CD8-positive, alpha-beta memory T cell (primary cell): Measurements from ENCODE around the gene PDIA4. TPM values are rescaled to one million over a fixed set of nuclear protein-coding genes. Genes with fewer than 3 reads are reported as not detected.

Experiments used
- CTCF ChIA-PET: fragments of 350-600 bp; sonication (Branson Sonifier 250); formaldehyde crosslinking; loops from one replicate; lab custom pipeline; 2021; ENCODE audit warnings: antibody characterized with exemption; lab: Charles Lee
- POLR2A ChIA-PET: fragments of 350-600 bp; sonication (Branson Sonifier 250); formaldehyde crosslinking; loops from one replicate; lab custom pipeline; 2021; ENCODE audit warnings: antibody characterized with exemption; lab: Charles Lee
- DNase-seq, 5 donors: peaks; one replicate each; pipeline versions ENCODE4 v3.0.0 to v3.0.0-alpha.2; 2020 to 2022; ENCODE audit warnings: mixed read lengths in 1 of 5
- H3K27ac ChIP-seq: one replicate; pipeline ENCODE4 v1.7.0; 2013; ENCODE audit warnings: low read depth, mild to moderate bottlenecking, low read length, moderate library complexity
- H3K27me3 ChIP-seq: 2 replicates; pipeline ENCODE4 v1.7.0; 2013; ENCODE audit warnings: low read length, mild to moderate bottlenecking; ENCODE audit not compliant: insufficient read depth, poor library complexity, severe bottlenecking
- H3K36me3 ChIP-seq: 2 replicates; pipeline ENCODE4 v1.7.0; 2013; ENCODE audit warnings: mild to moderate bottlenecking, low read length, moderate library complexity; ENCODE audit not compliant: insufficient read depth
- H3K4me1 ChIP-seq: 2 replicates; pipeline ENCODE4 v1.7.0; 2013; ENCODE audit warnings: mild to moderate bottlenecking, low read length, moderate library complexity; ENCODE audit not compliant: insufficient read depth
- H3K4me3 ChIP-seq: 2 replicates; pipeline ENCODE4 v1.7.0; 2013; ENCODE audit warnings: mild to moderate bottlenecking, low read length
- H3K9me3 ChIP-seq: 2 replicates; pipeline ENCODE4 v1.7.0; 2013; ENCODE audit warnings: mild to moderate bottlenecking, low read length
- H3K27ac Mint-ChIP-seq, 8 donors: one replicate each; pipeline ENCODE4 v1.8.0; 2020 to 2021; ENCODE audit warnings: mixed read lengths in 8 of 8, mild to moderate bottlenecking in 6 of 8, inconsistent platforms in 3 of 8, moderate library complexity in 3 of 8
- H3K27me3 Mint-ChIP-seq, 2 donors: one replicate each; pipeline ENCODE4 v1.8.0; 2020 to 2021; ENCODE audit warnings: mixed read lengths in 2 of 2, mild to moderate bottlenecking in 1 of 2, moderate library complexity in 1 of 2
- H3K36me3 Mint-ChIP-seq, 3 donors: one replicate each; pipeline ENCODE4 v1.8.0; 2020 to 2021; ENCODE audit warnings: mixed read lengths in 3 of 3, inconsistent platforms in 1 of 3, mild to moderate bottlenecking in 1 of 3
- H3K4me1 Mint-ChIP-seq, 3 donors: one replicate each; pipeline ENCODE4 v1.8.0; 2020 to 2021; ENCODE audit warnings: mixed read lengths in 3 of 3, inconsistent platforms in 1 of 3, mild to moderate bottlenecking in 1 of 3
- H3K4me3 Mint-ChIP-seq, 7 donors: one replicate each; pipeline ENCODE4 v1.8.0; 2020 to 2021; ENCODE audit warnings: mixed read lengths in 7 of 7, mild to moderate bottlenecking in 6 of 7, moderate library complexity in 4 of 7, inconsistent platforms in 2 of 7
- H3K9me3 Mint-ChIP-seq, 5 donors: one replicate each; pipeline ENCODE4 v1.8.0; 2020 to 2022; ENCODE audit warnings: mixed read lengths in 5 of 5, mild to moderate bottlenecking in 3 of 5, moderate library complexity in 2 of 5, inconsistent platforms in 1 of 5
- polyA plus RNA-seq: library from polyadenylated mRNA; unstranded; fragments of 300-500 nt; fragmentation: Illumina TruSeq; gene quantifications from one replicate; pipeline ENCODE4 v1.2.3, GENCODE V29; 2021
- total RNA-seq, 2 experiments: library from RNA; stranded (reverse); gene quantifications; one replicate each; pipeline ENCODE4 v1.2.3, GENCODE V29; 2021

Gene PDIA4
- total and polyA plus RNA-seq, 3 experiments from 2014 or later = 91.1 to 113 (median 92.1) TPM

DNA sequence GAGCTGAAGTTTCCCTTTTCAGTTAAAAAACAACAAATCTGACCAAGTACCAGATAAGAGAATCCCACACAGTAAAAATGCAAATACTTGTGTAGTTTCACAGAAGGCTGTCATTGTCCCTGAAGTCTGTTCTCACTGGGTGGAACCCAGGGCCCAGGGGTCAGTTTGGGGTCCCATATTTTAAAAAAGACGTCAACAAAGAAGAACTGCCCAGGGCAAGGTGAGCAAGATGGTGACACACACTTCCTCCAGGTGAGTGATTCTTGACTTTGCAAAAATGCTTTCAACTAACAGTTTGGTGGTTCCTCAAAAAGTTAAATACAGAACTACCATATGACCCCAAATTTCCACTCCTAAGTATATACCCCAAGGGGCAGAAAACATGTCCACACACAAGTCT, 36.8 kb downstream of the PDIA4 start:
- H3K27ac Mint-ChIP-seq = no peak overlapping the region
- H3K27me3 Mint-ChIP-seq = peaks cover 0 to 5% of the 10 kb centered on the region in 2 donors
- no peaks in the 10 kb centered on the region for H3K9me3 ChIP-seq
- peaks cover 11% of the 10 kb centered on the region for H3K4me1 ChIP-seq
- DNase-seq = no peak
- peaks cover 0 to 4% (median 0%) of the 10 kb centered on the region in 5 donors for H3K9me3 Mint-ChIP-seq
- ChIA-PET POLR2A (no interaction called here), CTCF (interaction anchor here (1.6 kb wide), 1 partner anchor 15 kb away, joined by 5 read pairs; no protein-coding TSS in a partner anchor)
- no peak overlapping the region for H3K27ac ChIP-seq
- peaks cover 17 to 24% (median 18%) of the 10 kb centered on the region in 3 donors for H3K4me1 Mint-ChIP-seq
- H3K4me3 Mint-ChIP-seq = no peak overlapping the region
- H3K36me3 Mint-ChIP-seq = peaks cover 0 to 5% (median 0%) of the 10 kb centered on the region in 3 donors
- H3K36me3 ChIP-seq = no peaks in the 10 kb centered on the region
- H3K4me3 ChIP-seq = no peak overlapping the region
- H3K27me3 ChIP-seq = peaks cover 4% of the 10 kb centered on the region

DNA sequence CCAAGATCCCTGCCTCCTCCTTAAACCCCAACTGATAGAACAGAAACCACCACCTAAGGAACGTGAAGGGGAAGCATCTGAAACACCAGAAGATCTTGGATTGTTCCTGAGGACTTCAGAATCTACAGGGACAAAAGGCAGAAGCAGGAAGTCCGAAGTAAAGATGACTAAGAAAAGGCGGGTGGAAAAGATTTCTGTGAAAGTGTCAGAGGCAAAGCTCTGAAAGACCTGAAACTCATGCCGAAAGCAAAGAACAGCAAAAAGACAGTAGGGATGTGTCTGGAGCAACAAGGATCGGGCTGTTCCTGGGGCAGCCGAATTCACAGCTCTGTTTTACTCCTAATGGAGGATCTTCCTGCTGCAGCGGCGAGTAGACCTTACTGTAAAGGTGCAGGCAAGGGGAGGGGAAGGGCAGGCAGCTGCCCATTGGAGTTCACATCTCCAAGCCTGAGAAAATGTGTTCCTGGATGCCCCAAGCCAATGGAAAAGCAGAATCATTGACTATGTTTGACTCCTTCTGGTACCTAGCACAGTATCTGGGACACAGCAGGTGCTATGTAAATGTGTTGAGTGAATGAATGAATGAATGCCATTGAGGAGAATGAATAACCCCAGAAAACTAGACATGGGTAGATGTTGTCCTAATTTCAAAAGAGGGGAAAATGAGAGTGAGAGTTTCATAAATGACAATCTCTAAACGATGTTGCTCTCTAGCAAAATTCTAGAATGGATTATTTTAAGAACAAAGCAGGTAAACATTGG, 40.4 kb downstream of the PDIA4 start:
- Mint-ChIP-seq H3K9me3 (peaks cover 0 to 8% (median 3%) of the 10 kb centered on the region in 5 donors), H3K27ac (peak overlapping the region; percentile 93 to 98 (median 96)), H3K4me1 (peaks cover 43 to 56% (median 50%) of the 10 kb centered on the region in 3 donors), H3K27me3 (peaks cover 5% of the 10 kb centered on the region in 2 donors), H3K36me3 (peaks cover 0 to 10% (median 0%) of the 10 kb centered on the region in 3 donors), H3K4me3 (peak overlapping the region; percentile 95 to 99 (median 97))
- ChIA-PET POLR2A (interaction anchor here (0.8 to 1.2 kb wide), 3 partner anchors 25 to 290 kb away, joined by 3 read pairs; no protein-coding TSS in a partner anchor), CTCF (interaction anchor here (0.6 to 1.4 kb wide), 6 partner anchors 17 to 388 kb away, joined by 3 to 8 read pairs (median 3); partner anchors contain the start of gene ZNF786)
- Histone ChIP-seq H3K36me3 (no peaks in the 10 kb centered on the region), H3K4me3 (peak overlapping the region; percentile 96), H3K9me3 (no peaks in the 10 kb centered on the region), H3K27ac (peak overlapping the region; percentile 87), H3K27me3 (peaks cover 4% of the 10 kb centered on the region), H3K4me1 (peaks cover 32% of the 10 kb centered on the region)
- no peak for DNase-seq

- Mint-ChIP-seq H3K36me3 (peaks cover 0 to 12% (median 0%) of the 10 kb centered on the region in 3 donors), H3K27me3 (peaks cover under 1 to 6% of the 10 kb centered on the region in 2 donors), H3K9me3 (peaks cover 0 to 8% (median 3%) of the 10 kb centered on the region in 5 donors), H3K4me3 (peak overlapping the region; percentile 95 to 99 (median 97)), H3K4me1 (peaks cover 45 to 59% (median 52%) of the 10 kb centered on the region in 3 donors), H3K27ac (peak overlapping the region; percentile 93 to 98 (median 96))
- ChIA-PET POLR2A (interaction anchor here (0.6 to 1.2 kb wide), 4 partner anchors 24 to 289 kb away, joined by 3 to 9 read pairs (median 3); no protein-coding TSS in a partner anchor), CTCF (interaction anchor here (0.6 to 1.4 kb wide), 5 partner anchors 18 to 388 kb away, joined by 3 to 8 read pairs (median 3); partner anchors contain the start of gene ZNF786)
- Histone ChIP-seq H3K36me3 (no peaks in the 10 kb centered on the region), H3K27me3 (peaks cover 4% of the 10 kb centered on the region), H3K4me1 (peaks cover 32% of the 10 kb centered on the region), H3K4me3 (peak overlapping the region; percentile 96), H3K27ac (peak overlapping the region; percentile 87), H3K9me3 (no peaks in the 10 kb centered on the region)
- peak; percentile 71 to 90 (median 87) for DNase-seq
These were observed 41.1 kb downstream of the PDIA4 start for GRCh38 chr7:148987010-148987750.

- Histone ChIP-seq H3K9me3 (no peaks in the 10 kb centered on the region), H3K4me1 (peaks cover 32% of the 10 kb centered on the region), H3K36me3 (no peaks in the 10 kb centered on the region), H3K27ac (peak overlapping the region; percentile 87), H3K4me3 (peak overlapping the region; percentile 96), H3K27me3 (peaks cover 4% of the 10 kb centered on the region)
- Mint-ChIP-seq H3K4me1 (peaks cover 45 to 59% (median 52%) of the 10 kb centered on the region in 3 donors), H3K27ac (peak overlapping the region; percentile 93 to 98 (median 96)), H3K4me3 (peak overlapping the region; percentile 95 to 99 (median 97)), H3K36me3 (peaks cover 0 to 12% (median 0%) of the 10 kb centered on the region in 3 donors), H3K27me3 (peaks cover 0 to 6% of the 10 kb centered on the region in 2 donors), H3K9me3 (peaks cover 0 to 8% (median 3%) of the 10 kb centered on the region in 5 donors)
- ChIA-PET CTCF (interaction anchor here (0.7 to 1.3 kb wide), 3 partner anchors 78 to 112 kb away, joined by 3 to 5 read pairs (median 3); no protein-coding TSS in a partner anchor), POLR2A (no interaction called here)
- DNase-seq = no peak
These were observed 41.6 kb downstream of the PDIA4 start for GRCh38 chr7:148986742-148987009.

DNA sequence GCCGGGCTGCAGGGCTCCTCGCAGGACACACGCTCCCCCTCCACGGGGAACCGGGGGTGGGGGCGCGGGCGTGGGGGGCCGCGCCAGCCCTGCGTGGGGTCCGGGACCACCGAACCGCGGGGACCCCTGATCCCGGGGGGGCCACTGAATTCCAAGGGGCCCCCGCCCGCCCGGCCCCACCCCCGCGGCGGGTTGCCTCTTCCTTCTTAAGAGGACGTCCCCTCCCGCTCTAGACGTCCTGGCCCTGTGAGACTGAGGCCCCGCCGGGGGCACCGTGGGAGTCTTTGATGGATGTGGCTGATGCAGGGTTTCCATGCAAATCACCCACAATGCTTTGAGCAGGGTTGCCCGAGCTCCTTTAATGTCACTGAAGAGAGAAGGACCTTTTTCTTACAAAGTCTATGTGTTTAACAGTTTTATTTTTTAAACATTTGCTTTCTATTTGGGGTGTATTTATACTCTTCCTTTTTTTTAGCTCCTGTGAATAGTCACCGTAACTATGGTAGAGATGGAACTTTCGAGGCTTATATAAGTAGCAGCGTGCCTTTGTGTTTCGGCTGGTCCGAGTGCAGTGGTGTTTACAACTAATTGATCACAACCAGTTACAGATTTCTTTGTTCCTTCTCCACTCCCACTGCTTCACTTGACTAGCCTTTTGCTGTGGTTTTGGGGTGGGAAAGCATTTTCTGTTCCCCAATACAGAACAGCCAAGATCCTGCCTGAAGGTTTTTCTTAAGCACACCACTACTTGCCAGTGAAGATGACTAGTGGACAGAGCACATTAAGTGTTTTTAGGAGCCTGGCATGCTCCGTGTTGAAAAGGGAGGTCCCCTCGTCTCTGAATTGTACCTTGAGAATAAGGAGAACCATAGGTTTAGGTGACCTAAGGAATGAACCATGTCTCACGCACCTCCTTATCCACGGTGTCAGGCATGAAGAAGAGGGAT, 44.8 kb downstream of the PDIA4 start:
- CTCF ChIA-PET = interaction anchor here (0.8 to 2.7 kb wide), 8 partner anchors 9 to 408 kb away, joined by 3 to 13 read pairs (median 10); no protein-coding TSS in a partner anchor
- H3K9me3 ChIP-seq = no peaks in the 10 kb centered on the region
- H3K4me1 ChIP-seq = peaks cover 29% of the 10 kb centered on the region
- peaks cover 0 to 12% (median 0%) of the 10 kb centered on the region in 3 donors for H3K36me3 Mint-ChIP-seq
- peaks cover 0 to 9% (median 4%) of the 10 kb centered on the region in 5 donors for H3K9me3 Mint-ChIP-seq
- H3K36me3 ChIP-seq = no peaks in the 10 kb centered on the region
- peaks cover 0 to 7% of the 10 kb centered on the region in 2 donors for H3K27me3 Mint-ChIP-seq
- peak; percentile 77 to 89 (median 83) for DNase-seq
- no peaks in the 10 kb centered on the region for H3K27me3 ChIP-seq
- peak overlapping the region; percentile 88 to 96 (median 96) for H3K27ac Mint-ChIP-seq
- peak overlapping the region; percentile 53 for H3K27ac ChIP-seq
- peak overlapping the region; percentile 86 to 97 (median 94) for H3K4me3 Mint-ChIP-seq
- POLR2A ChIA-PET = interaction anchor here (0.7 to 1.2 kb wide), 2 partner anchors 42 to 45 kb away, joined by 3 read pairs; no protein-coding TSS in a partner anchor
- H3K4me1 Mint-ChIP-seq = peaks cover 56 to 76% (median 65%) of the 10 kb centered on the region in 3 donors
- peak overlapping the region; percentile 62 for H3K4me3 ChIP-seq

GRCh38 chr7:148982654-148983199, 45.6 kb downstream of the PDIA4 start:
- Histone ChIP-seq H3K4me3 (peak overlapping the region; percentile 62), H3K4me1 (peaks cover 21% of the 10 kb centered on the region), H3K36me3 (no peaks in the 10 kb centered on the region), H3K27ac (no peak overlapping the region), H3K9me3 (no peaks in the 10 kb centered on the region), H3K27me3 (no peaks in the 10 kb centered on the region)
- Mint-ChIP-seq H3K27ac (peak overlapping the region; percentile 81 to 96 (median 94)), H3K36me3 (peaks cover 0 to 12% (median 0%) of the 10 kb centered on the region in 3 donors), H3K9me3 (peaks cover 0 to 9% (median 4%) of the 10 kb centered on the region in 5 donors), H3K4me3 (peak overlapping the region; percentile 86 to 97 (median 94)), H3K27me3 (peaks cover 0 to 9% of the 10 kb centered on the region in 2 donors), H3K4me1 (peaks cover 50 to 69% (median 57%) of the 10 kb centered on the region in 3 donors)
- ChIA-PET CTCF (interaction anchor here (0.8 to 2.7 kb wide), 7 partner anchors 9 to 407 kb away, joined by 3 to 13 read pairs (median 12); no protein-coding TSS in a partner anchor), POLR2A (interaction anchor here (0.6 to 0.7 kb wide), 2 partner anchors 42 to 46 kb away, joined by 3 read pairs; no protein-coding TSS in a partner anchor)
- no peak for DNase-seq
